H9 (cell line): ENCODE measurements around the gene RPRD1B. TPM values are rescaled to one million over a fixed set of nuclear protein-coding genes. Genes with fewer than 3 reads are reported as not detected.

Source experiments
- DNase-seq: peaks from one replicate; pipeline ENCODE4 v3.0.0-alpha.2; 2017
- H2AFZ ChIP-seq: one replicate; pipeline ENCODE4 v1.6.1; 2013; ENCODE audit warnings: mild to moderate bottlenecking, low read length, control low read depth, moderate library complexity
- H2AK5ac ChIP-seq: 2 replicates; pipeline ENCODE4 v1.6.1; 2013; ENCODE audit warnings: low read length, control low read depth, mixed read lengths; ENCODE audit not compliant: insufficient read length
- H2BK120ac ChIP-seq: one replicate; pipeline ENCODE4 v1.6.1; 2013; ENCODE audit warnings: low read depth, mild to moderate bottlenecking, low read length, control low read depth, inconsistent platforms; ENCODE audit not compliant: poor library complexity, severe bottlenecking
- H2BK12ac ChIP-seq: 2 replicates; pipeline ENCODE4 v1.6.1; 2013; ENCODE audit warnings: low read length, control low read depth, mixed read lengths, low read depth; ENCODE audit not compliant: insufficient read length
- H2BK15ac ChIP-seq: 2 replicates; pipeline ENCODE4 v1.6.1; 2013; ENCODE audit warnings: low read depth, low read length, control low read depth
- H2BK20ac ChIP-seq: one replicate; pipeline ENCODE4 v1.6.1; 2013; ENCODE audit warnings: low read depth, mild to moderate bottlenecking, low read length, control low read depth, inconsistent platforms; ENCODE audit not compliant: poor library complexity, severe bottlenecking
- H2BK5ac ChIP-seq: 2 replicates; pipeline ENCODE4 v1.6.1; 2013; ENCODE audit warnings: low read length, control low read depth, mixed read lengths; ENCODE audit not compliant: insufficient read length
- H3K14ac ChIP-seq: 2 replicates; pipeline ENCODE4 v1.6.1; 2013; ENCODE audit warnings: low read length, control low read depth; ENCODE audit not compliant: insufficient read depth
- H3K18ac ChIP-seq: 2 replicates; pipeline ENCODE4 v1.6.1; 2013; ENCODE audit warnings: low read depth, mild to moderate bottlenecking, mixed read lengths, low read length, control low read depth; ENCODE audit not compliant: insufficient read length
- H3K23ac ChIP-seq: 2 replicates; pipeline ENCODE4 v1.6.1; 2013; ENCODE audit warnings: low read length, control low read depth, mixed read lengths, low read depth; ENCODE audit not compliant: insufficient read length
- H3K23me2 ChIP-seq: 2 replicates; pipeline ENCODE4 v1.6.1; 2013; ENCODE audit warnings: low read depth, mild to moderate bottlenecking, mixed read lengths, low read length, control low read depth; ENCODE audit not compliant: insufficient read length, poor library complexity, severe bottlenecking
- H3K27ac ChIP-seq: 2 replicates; pipeline ENCODE4 v1.5.1; 2013; ENCODE audit warnings: low read length, control low read depth, mixed read lengths, low read depth; ENCODE audit not compliant: insufficient read length
- H3K27me3 ChIP-seq: 2 replicates; pipeline ENCODE4 v1.6.1; 2013; ENCODE audit warnings: low read length, control low read depth, inconsistent platforms; ENCODE audit not compliant: insufficient read depth
- H3K4ac ChIP-seq: 2 replicates; pipeline ENCODE4 v1.6.1; 2013; ENCODE audit warnings: low read depth, mild to moderate bottlenecking, control low read depth, inconsistent platforms, low read length, moderate library complexity
- H3K4me1 ChIP-seq: 2 replicates; pipeline ENCODE4 v1.6.1; 2013; ENCODE audit warnings: low read length, control low read depth, inconsistent platforms; ENCODE audit not compliant: insufficient read depth
- H3K4me2 ChIP-seq: 2 replicates; pipeline ENCODE4 v1.6.1; 2013; ENCODE audit warnings: low read length, control low read depth, mixed read lengths; ENCODE audit not compliant: insufficient read length, insufficient read depth
- H3K56ac ChIP-seq: 2 replicates; pipeline ENCODE4 v1.6.1; 2013; ENCODE audit warnings: low read depth, mild to moderate bottlenecking, mixed read lengths, low read length, control low read depth; ENCODE audit not compliant: insufficient read length
- H3K79me1 ChIP-seq: 2 replicates; pipeline ENCODE4 v1.6.1; 2013; ENCODE audit warnings: low read depth, mild to moderate bottlenecking, moderate library complexity, low read length, control low read depth, inconsistent platforms; ENCODE audit not compliant: insufficient read depth, poor library complexity, severe bottlenecking
- H3K79me2 ChIP-seq: 2 replicates; pipeline ENCODE4 v1.6.1; 2013; ENCODE audit warnings: low read length, control low read depth, inconsistent platforms; ENCODE audit not compliant: insufficient read depth
- H3K9ac ChIP-seq: 2 replicates; pipeline ENCODE4 v1.6.1; 2013; ENCODE audit warnings: low read length, control low read depth, mixed read lengths; ENCODE audit not compliant: insufficient read length; ENCODE audit errors: extremely low read depth
- H3K9me3 ChIP-seq: one replicate; pipeline ENCODE4 v1.6.1; 2013; ENCODE audit warnings: low read depth, low read length, inconsistent platforms; ENCODE audit not compliant: control insufficient read depth
- H3T11ph ChIP-seq: one replicate; pipeline ENCODE4 v1.6.1; 2013; ENCODE audit warnings: mild to moderate bottlenecking, low read length, control low read depth, inconsistent platforms
- H4K20me1 ChIP-seq: one replicate; pipeline ENCODE4 v1.6.1; 2013; ENCODE audit not compliant: control insufficient read depth, insufficient read length, insufficient read depth
- H4K5ac ChIP-seq: 2 replicates; pipeline ENCODE4 v1.6.1; 2013; ENCODE audit warnings: low read depth, mild to moderate bottlenecking, mixed read lengths, low read length, control low read depth; ENCODE audit not compliant: insufficient read length
- H4K8ac ChIP-seq: replicated peaks from 2 replicates; pipeline ENCODE4 v1.6.1; 2013; ENCODE audit warnings: low read length, control low read depth, mixed read lengths, low read depth; ENCODE audit not compliant: insufficient read length
- H4K91ac ChIP-seq: 2 replicates; pipeline ENCODE4 v1.6.1; 2013; ENCODE audit warnings: low read depth, mild to moderate bottlenecking, moderate library complexity, mixed read lengths, low read length, control low read depth; ENCODE audit not compliant: insufficient read length
- H3K27ac Mint-ChIP-seq, 3 experiments: 2 replicates in 2 of 3; 3 replicates in 1 of 3; pipeline ENCODE4 v1.8.0; 2020 to 2021; ENCODE audit warnings: mixed read lengths in 3 of 3, mild to moderate bottlenecking in 1 of 3, moderate library complexity in 1 of 3
- H3K27me3 Mint-ChIP-seq: 2 replicates; pipeline ENCODE4 v1.8.0; 2021; ENCODE audit warnings: low read depth, mild to moderate bottlenecking, moderate library complexity, mixed read lengths
- H3K36me3 Mint-ChIP-seq, 3 experiments: 2 replicates in 2 of 3; 3 replicates in 1 of 3; pipeline ENCODE4 v1.8.0; 2020 to 2021; ENCODE audit warnings: low read depth in 3 of 3, mixed read lengths in 3 of 3; ENCODE audit not compliant: insufficient read depth in 1 of 3
- H3K4me1 Mint-ChIP-seq, 2 experiments: 2 replicates each; pipeline ENCODE4 v1.8.0; 2020; ENCODE audit warnings: mixed read lengths in 2 of 2
- H3K4me3 Mint-ChIP-seq, 2 experiments: 2 replicates in 1 of 2; 3 replicates in 1 of 2; pipeline ENCODE4 v1.8.0; 2020 to 2021; ENCODE audit warnings: mild to moderate bottlenecking in 2 of 2, mixed read lengths in 2 of 2, moderate library complexity in 1 of 2
- H3K9me3 Mint-ChIP-seq, 2 experiments: 2 replicates in 1 of 2; 3 replicates in 1 of 2; pipeline ENCODE4 v1.8.0; 2020; ENCODE audit warnings: mild to moderate bottlenecking in 2 of 2, mixed read lengths in 2 of 2, moderate library complexity in 1 of 2
- WGBS: extraction: QIAGEN DNeasy Blood & Tissue Kit; methylation state at CpG from one replicate; pipeline ENCODE4 v1.1.7; 2013; ENCODE audit warnings: missing lambda C conversion rate, low lambda C conversion rate, mixed read lengths; ENCODE audit not compliant: insufficient read length; ENCODE audit errors: extremely low coverage; 5-methylcytosine and 5-hydroxymethylcytosine counted together
- total RNA-seq: library from RNA; stranded (reverse); gene quantifications from 2 replicates; pipeline ENCODE4 v1.2.1, GENCODE V29; 2021
- TF ChIP-seq, protein P1 (sequence below): fragments of 200-600 bp; sonication (generic); conservative IDR thresholded peaks from 3 replicates; pipeline ENCODE4 v1.8.0; 2021; ENCODE audit warnings: antibody characterized with exemption, mild to moderate bottlenecking

Gene RPRD1B
- total RNA-seq, 1 experiment from 2014 or later, result 34.3 TPM

GRCh38 chr20:38066969-38067716, 33.6 kb downstream of the RPRD1B start:
- Histone ChIP-seq H3K23me2 (no peaks in the 10 kb centered on the region), H2BK5ac (no peak overlapping the region), H2BK12ac (no peak overlapping the region), H3K9me3 (no peaks in the 10 kb centered on the region), H4K20me1 (no peaks in the 10 kb centered on the region), H3K79me1 (no peaks in the 10 kb centered on the region), H2AK5ac (no peak overlapping the region), H3K14ac (no peak overlapping the region), H3K27me3 (no peaks in the 10 kb centered on the region), H4K91ac (no peak overlapping the region), H2BK20ac (no peak overlapping the region), H2BK120ac (no peak overlapping the region), H3K4me2 (no peak overlapping the region), H3K56ac (no peak overlapping the region), H3T11ph (no peak overlapping the region), H2AFZ (no peak overlapping the region), H4K5ac (no peak overlapping the region), H2BK15ac (no peak overlapping the region), H3K27ac (no peak overlapping the region), H3K4me1 (no peaks in the 10 kb centered on the region), H3K4ac (no peak overlapping the region), H3K18ac (no peak overlapping the region), H3K9ac (no peak overlapping the region), H3K79me2 (no peaks in the 10 kb centered on the region), H4K8ac (no peak overlapping the region), H3K23ac (no peak overlapping the region)
- Mint-ChIP-seq H3K4me1 (no peaks in the 10 kb centered on the region), H3K9me3 (no peaks in the 10 kb centered on the region), H3K36me3 (peaks cover 33 to 54% (median 42%) of the 10 kb centered on the region in 3 experiments), H3K27ac (no peak overlapping the region), H3K27me3 (no peaks in the 10 kb centered on the region), H3K4me3 (no peak overlapping the region)
- no CpG with 5 or more reads among the region's 9 CpGs for WGBS
- no peak for DNase-seq
- TF ChIP-seq, protein P1, sequence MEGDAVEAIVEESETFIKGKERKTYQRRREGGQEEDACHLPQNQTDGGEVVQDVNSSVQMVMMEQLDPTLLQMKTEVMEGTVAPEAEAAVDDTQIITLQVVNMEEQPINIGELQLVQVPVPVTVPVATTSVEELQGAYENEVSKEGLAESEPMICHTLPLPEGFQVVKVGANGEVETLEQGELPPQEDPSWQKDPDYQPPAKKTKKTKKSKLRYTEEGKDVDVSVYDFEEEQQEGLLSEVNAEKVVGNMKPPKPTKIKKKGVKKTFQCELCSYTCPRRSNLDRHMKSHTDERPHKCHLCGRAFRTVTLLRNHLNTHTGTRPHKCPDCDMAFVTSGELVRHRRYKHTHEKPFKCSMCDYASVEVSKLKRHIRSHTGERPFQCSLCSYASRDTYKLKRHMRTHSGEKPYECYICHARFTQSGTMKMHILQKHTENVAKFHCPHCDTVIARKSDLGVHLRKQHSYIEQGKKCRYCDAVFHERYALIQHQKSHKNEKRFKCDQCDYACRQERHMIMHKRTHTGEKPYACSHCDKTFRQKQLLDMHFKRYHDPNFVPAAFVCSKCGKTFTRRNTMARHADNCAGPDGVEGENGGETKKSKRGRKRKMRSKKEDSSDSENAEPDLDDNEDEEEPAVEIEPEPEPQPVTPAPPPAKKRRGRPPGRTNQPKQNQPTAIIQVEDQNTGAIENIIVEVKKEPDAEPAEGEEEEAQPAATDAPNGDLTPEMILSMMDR, result no peak
